Karpas-422 (cell line): ENCODE measurements around the gene MTHFD2L. TPM values are rescaled to one million over a fixed set of nuclear protein-coding genes. Genes with fewer than 3 reads are reported as not detected.

Experiments used
- DNase-seq: peaks from one replicate; pipeline ENCODE4 v3.0.0-alpha.2; 2015
- H2AFZ ChIP-seq: fragments of 200-600 bp; sonication (generic); 2 replicates; pipeline ENCODE4 v1.6.1; 2014; ENCODE audit warnings: antibody characterized with exemption, low read length, mixed read lengths
- H3K27ac ChIP-seq: fragments of 200-600 bp; sonication (generic); 2 replicates; pipeline ENCODE4 v1.5.1; 2014; ENCODE audit warnings: mild to moderate bottlenecking, low read length, moderate library complexity
- H3K27me3 ChIP-seq: fragments of 200-600 bp; sonication (generic); 2 replicates; pipeline ENCODE4 v1.6.1; 2014; ENCODE audit warnings: low read length, mixed read lengths
- H3K36me3 ChIP-seq: fragments of 200-600 bp; sonication (generic); 2 replicates; pipeline ENCODE4 v1.6.1; 2014; ENCODE audit warnings: low read length, mixed read lengths; ENCODE audit not compliant: insufficient read depth
- H3K4me1 ChIP-seq: fragments of 200-600 bp; sonication (generic); 2 replicates; pipeline ENCODE4 v1.6.1; 2014; ENCODE audit warnings: mild to moderate bottlenecking, low read length, mixed read lengths
- H3K4me2 ChIP-seq: fragments of 200-600 bp; sonication (generic); 2 replicates; pipeline ENCODE4 v1.6.1; 2014; ENCODE audit warnings: low read length, low read depth, mild to moderate bottlenecking; ENCODE audit not compliant: poor library complexity, severe bottlenecking
- H3K4me3 ChIP-seq: fragments of 200-600 bp; sonication (generic); 2 replicates; pipeline ENCODE4 v1.5.1; 2014; ENCODE audit warnings: mild to moderate bottlenecking, antibody characterized with exemption, low read length, mixed read lengths
- H3K79me2 ChIP-seq: fragments of 200-600 bp; sonication (generic); 2 replicates; pipeline ENCODE4 v1.6.1; 2014; ENCODE audit warnings: mild to moderate bottlenecking, low read length, mixed read lengths
- H3K9ac ChIP-seq: fragments of 200-600 bp; sonication (generic); 2 replicates; pipeline ENCODE4 v1.6.0; 2014; ENCODE audit warnings: low read length
- H3K9me2 ChIP-seq: fragments of 200-600 bp; sonication (generic), shearing (Covaris generic); replicated peaks from 2 replicates; pipeline ENCODE4 v1.6.0; 2014; ENCODE audit warnings: mild to moderate bottlenecking, low read length, moderate library complexity; ENCODE audit not compliant: insufficient read depth
- H3K9me3 ChIP-seq: fragments of 300-700, 200-600 bp; sonication (generic); 2 replicates; pipeline ENCODE4 v1.6.1; 2014; ENCODE audit warnings: low read length, mixed read lengths
- H4K20me1 ChIP-seq: fragments of 200-600 bp; sonication (generic); 2 replicates; pipeline ENCODE4 v1.6.1; 2014; ENCODE audit warnings: mild to moderate bottlenecking, antibody characterized with exemption, low read length, low read depth; ENCODE audit not compliant: insufficient read depth
- total RNA-seq: library from RNA; depleted of rRNA; stranded (reverse); fragments of >200 nt; shearing (Covaris generic); gene quantifications from 2 replicates; pipeline ENCODE4 v1.2.3, GENCODE V29; 2014; ENCODE audit warnings: low replicate concordance; rRNA removed

Gene MTHFD2L
- total RNA-seq, 1 experiment from 2014 or later, result 23.6 TPM

DNA sequence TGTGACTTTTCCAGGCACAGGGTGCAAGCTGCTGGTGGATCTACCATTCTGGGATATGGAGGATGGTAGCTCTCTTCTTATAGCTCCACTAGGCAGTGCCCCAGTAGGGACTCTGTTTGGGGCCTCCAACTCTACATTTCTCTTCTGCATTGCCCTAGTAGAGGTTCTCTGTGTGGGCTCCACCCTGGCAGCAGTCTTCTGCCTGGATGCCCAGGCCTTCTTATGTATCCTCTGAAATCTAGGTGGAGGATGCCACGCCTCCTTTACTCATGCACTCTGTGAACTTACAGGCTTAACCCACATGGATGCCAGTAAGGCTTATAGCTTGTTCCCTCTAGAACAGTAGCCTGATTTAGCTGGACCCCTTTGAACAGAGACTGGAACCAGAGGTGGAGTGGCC lies 186.1 kb downstream of the MTHFD2L start:
- no peak overlapping the region for H3K4me3 ChIP-seq

More for the DNA sequence above, 186.1 kb downstream of the MTHFD2L start:
- no peak for DNase-seq
- Histone ChIP-seq H3K27ac (no peak overlapping the region), H3K9me2 (no peaks in the 10 kb centered on the region), H3K4me2 (no peak overlapping the region), H3K9me3 (peaks cover 9% of the 10 kb centered on the region; the same call in 1 of the 2 replicates), H3K9ac (no peak overlapping the region), H3K36me3 (no peaks in the 10 kb centered on the region), H4K20me1 (no peaks in the 10 kb centered on the region), H2AFZ (no peak overlapping the region), H3K79me2 (no peaks in the 10 kb centered on the region), H3K27me3 (no peaks in the 10 kb centered on the region), H3K4me1 (no peaks in the 10 kb centered on the region)

Other genes starting within 250 kb of the MTHFD2L start
- not detected in 2 replicates for gene PF4, start 176.1 kb upstream of the MTHFD2L start, total RNA-seq
- not detected in 2 replicates for gene PPBP, start 169.9 kb upstream of the MTHFD2L start, total RNA-seq
- gene CXCL5, start 159.4 kb upstream of the MTHFD2L start, total RNA-seq, result not detected in 2 replicates
- not detected in 2 replicates for gene CXCL3, start 119.4 kb upstream of the MTHFD2L start, total RNA-seq
- gene CXCL2, start 58.9 kb upstream of the MTHFD2L start, total RNA-seq, result not detected in 2 replicates
- not detected in 2 replicates for gene EPGN, start 150.4 kb downstream of the MTHFD2L start, total RNA-seq
- gene EREG, start 207.0 kb downstream of the MTHFD2L start, total RNA-seq, result not detected in 2 replicates